Astrocyte (in vitro differentiated cells and primary cell): ENCODE measurements around the gene GNAO1.

ENCODE experiments used
- EZH2 ChIP-seq: IDR thresholded peaks from 2 replicates; pipeline ENCODE4 v1.6.1; 2012; ENCODE audit warnings: mild to moderate bottlenecking, low read length, inconsistent platforms; ENCODE audit not compliant: insufficient read depth
- TF ChIP-seq, protein P1 (sequence below): IDR thresholded peaks from 2 replicates; pipeline ENCODE4 v1.5.1; 2011; ENCODE audit warnings: low read depth, mild to moderate bottlenecking, inconsistent platforms, low read length, moderate library complexity; ENCODE audit not compliant: insufficient read depth

- TF ChIP-seq, protein P1, sequence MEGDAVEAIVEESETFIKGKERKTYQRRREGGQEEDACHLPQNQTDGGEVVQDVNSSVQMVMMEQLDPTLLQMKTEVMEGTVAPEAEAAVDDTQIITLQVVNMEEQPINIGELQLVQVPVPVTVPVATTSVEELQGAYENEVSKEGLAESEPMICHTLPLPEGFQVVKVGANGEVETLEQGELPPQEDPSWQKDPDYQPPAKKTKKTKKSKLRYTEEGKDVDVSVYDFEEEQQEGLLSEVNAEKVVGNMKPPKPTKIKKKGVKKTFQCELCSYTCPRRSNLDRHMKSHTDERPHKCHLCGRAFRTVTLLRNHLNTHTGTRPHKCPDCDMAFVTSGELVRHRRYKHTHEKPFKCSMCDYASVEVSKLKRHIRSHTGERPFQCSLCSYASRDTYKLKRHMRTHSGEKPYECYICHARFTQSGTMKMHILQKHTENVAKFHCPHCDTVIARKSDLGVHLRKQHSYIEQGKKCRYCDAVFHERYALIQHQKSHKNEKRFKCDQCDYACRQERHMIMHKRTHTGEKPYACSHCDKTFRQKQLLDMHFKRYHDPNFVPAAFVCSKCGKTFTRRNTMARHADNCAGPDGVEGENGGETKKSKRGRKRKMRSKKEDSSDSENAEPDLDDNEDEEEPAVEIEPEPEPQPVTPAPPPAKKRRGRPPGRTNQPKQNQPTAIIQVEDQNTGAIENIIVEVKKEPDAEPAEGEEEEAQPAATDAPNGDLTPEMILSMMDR = no peak
- TF ChIP-seq EZH2 = no peak
Measured at GRCh38 chr16:56316545-56316944, 125.3 kb downstream of the GNAO1 start.
